ENCODE results near the gene PCGF2. TPM values are rescaled to one million over a fixed set of nuclear protein-coding genes. Genes with fewer than 3 reads are reported as not detected.

PCGF2 gene
- 7.2 TPM for total RNA-seq

DNA sequence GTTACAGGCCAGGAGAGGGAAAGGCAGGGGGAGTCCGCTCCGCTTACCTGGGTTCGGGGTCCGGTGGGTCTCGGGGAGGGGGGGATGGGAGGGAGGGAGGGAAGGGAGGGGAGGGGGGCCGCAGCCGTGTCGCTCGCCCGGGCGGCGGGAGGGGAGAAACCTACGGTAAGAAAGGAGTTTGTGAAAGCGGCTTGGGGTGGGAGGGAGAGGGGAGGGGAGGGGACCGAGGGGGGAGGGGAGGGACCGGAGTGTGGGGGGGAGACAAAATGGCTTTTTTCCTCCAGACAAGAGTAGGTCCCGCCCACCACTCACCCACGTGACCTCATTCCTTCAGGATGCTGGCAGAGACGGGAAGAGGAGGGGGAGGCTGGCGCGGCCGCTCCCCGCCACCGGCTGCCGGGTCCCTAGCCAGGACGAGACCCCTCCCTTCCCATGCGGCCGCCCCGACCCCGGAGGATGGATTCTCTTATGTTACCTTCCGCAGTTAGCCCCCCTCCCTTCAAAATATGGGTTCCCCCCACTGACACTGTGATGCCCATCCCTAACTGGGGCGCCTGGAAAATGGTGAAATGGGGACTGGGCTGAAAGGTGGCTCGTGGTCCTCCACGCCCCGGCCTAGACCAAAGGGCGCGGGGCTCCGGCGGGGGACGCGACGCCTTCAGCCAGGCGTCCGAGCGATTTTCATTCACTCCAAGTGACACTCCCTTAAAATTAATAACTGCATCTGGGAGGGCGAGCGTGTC is at the start of gene PCGF2:
TSS of gene PCGF2 (minus strand) at position 188 of the 743 bp plus-strand sequence. CDS start 7,934 bp downstream, outside the sequence.

DNA sequence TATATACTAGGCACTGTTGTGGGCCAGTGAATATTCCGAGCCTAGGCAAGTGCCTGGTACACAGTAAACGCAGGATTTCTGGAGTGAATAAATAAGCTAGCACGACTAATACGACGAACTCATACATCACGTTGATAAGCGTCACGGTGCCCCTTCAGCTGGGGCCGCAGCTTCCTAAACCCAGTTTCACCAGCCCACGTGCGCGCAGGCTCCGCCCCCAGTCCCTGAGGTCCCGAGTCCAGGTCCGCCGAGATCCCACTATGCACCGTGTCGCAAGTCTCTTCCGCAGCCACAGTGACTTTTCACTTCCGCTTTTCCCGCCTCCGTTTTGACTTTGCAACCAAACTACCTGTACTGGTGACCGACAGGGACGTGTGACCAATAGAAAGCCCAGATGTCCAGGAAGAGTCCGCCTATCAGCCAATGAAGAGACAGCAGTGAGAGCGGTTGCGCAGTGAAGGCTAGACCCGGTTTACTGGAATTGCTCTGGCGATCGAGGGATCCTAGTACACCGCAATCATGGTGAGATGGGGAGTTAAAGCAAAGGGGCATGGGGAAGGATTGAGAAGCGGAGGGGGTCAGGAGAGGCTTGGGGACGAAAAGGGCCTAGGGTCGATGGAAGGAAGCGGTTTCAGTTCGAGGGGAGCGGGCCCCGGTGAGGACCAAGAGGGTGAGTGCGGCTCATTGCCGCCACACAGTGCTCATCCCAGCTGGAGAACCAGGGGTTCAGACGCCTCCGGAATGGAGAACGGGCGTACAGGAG is 4.4 kb upstream of the PCGF2 start, which contains the start of gene PSMB3:
TSS of gene PSMB3 (plus strand) at position 434 of the 763 bp plus-strand sequence. CDS start at position 520, 86 bp downstream.

DNA sequence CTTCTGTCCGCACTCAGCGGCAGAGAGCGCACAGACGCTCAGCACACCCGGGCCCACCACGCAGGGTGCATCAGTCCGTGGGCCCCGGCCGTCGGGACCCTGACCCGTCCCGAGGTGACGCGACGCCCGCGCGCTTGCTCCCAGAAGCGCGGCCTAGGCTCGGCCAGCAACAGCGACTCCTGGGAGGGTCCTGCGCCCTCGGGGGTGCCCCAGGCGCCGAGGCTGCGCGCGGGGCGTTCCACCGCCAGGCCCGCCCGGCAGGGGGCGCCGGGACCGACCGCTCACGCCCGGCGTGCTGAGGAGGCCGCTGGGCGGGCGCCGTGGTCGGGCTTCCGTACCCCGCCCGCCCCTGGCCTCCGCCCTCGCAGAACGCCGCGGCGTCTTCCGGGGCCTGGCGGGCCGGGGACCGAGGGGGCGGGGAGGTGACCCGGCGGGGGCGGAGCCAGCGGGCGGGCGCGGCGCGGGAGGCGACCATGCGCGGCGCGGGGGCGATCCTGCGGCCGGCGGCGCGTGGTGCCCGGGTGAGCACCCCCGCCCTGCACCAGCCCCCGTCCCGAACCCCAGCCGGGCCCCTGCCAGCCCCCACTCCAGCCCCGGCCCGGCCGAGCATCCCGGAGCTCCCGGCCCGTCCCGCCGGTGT is 18.1 kb downstream of the PCGF2 start, which contains the start of gene CISD3:
TSS of gene CISD3 (plus strand) at position 456 of the 640 bp plus-strand sequence. CDS start at position 474, 18 bp downstream.

DNA sequence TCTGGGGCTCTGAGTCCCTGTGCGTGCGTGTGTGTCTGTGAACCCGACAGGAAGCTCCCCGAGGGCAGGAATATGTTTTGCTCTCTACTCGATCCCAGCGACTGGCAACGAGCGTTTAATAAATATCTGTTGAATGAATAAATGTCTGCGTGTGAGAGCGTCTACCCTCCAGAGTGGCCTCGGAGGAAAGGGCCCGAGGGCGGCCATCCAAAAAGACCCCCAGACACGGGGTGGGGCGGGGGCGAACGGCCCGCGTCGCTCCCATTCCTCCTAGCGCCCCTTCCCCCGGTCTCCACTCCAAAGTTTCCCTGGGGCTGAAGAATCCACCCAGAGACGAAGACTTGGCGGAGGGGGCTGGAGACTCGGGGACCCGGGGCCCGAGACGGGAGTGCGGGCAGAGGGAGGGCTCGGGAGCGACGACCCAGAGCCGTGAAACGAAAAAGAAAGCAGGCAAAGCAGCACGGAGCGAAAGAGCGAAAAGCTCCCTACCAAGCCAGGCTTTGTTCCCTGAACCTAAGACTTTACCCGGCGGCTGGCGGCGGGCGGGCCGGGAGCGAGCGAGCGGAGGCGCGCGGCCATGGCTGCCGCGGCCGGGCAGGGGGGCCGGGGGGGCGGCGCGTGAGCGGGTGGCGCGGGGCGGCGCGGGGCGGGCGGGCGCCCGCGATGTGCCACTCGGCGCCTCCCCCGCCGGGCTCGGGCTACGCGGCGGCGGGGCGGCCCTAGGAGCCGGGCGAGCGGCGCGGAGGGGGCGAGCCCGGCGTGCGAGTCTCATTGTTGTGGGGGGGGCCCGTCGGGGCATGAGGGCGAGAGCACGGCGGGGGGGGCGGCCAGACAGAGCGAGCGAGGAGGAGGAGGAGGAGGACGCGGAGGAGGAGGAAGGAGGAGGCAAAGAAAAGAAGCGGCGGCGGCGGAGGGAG is 43.3 kb downstream of the PCGF2 start, which contains the start of gene MLLT6:
TSS of gene MLLT6 (plus strand) at position 668 of the 917 bp plus-strand sequence. CDS start 360 bp downstream, outside the sequence.

Small RNA genes lying within 50 kb of the gene (small RNA-seq; reads per million reads assigned to genes)
- gene MIR4726, result not detected
- gene MIR4734, result not detected
- gene RNA5SP440, result 0.90 reads per million, percentile 75 among the genes with 10 or more reads in this experiment
- not detected for gene RNU6-866P

Other genes starting within 250 kb of the PCGF2 start
- 33.7 TPM for gene SRCIN1, start 142.4 kb downstream of the PCGF2 start, total RNA-seq
- gene EPOP, start 73.4 kb downstream of the PCGF2 start, total RNA-seq, result 0.92 TPM
- 27.2 TPM for gene MLLT6, start 43.1 kb downstream of the PCGF2 start, total RNA-seq
- 3.0 TPM for gene CISD3, start 18.0 kb downstream of the PCGF2 start, total RNA-seq
- gene PSMB3, start 4.4 kb upstream of the PCGF2 start, total RNA-seq, result 160 TPM
- gene PIP4K2B, start 51.2 kb upstream of the PCGF2 start, total RNA-seq, result 234 TPM
- 10.6 TPM for gene CWC25, start 77.0 kb upstream of the PCGF2 start, total RNA-seq
- gene RPL23, start 105.4 kb upstream of the PCGF2 start, total RNA-seq, result 1,193 TPM
- 80.7 TPM for gene LASP1, start 121.7 kb upstream of the PCGF2 start, total RNA-seq
- gene FBXO47, start 219.1 kb upstream of the PCGF2 start, total RNA-seq, result not detected

All from diencephalon (tissue), 1 donor.